ENCODE results near the gene VSTM2L. TPM values are rescaled to one million over a fixed set of nuclear protein-coding genes. Genes with fewer than 3 reads are reported as not detected.

Gene VSTM2L
- total and polyA plus RNA-seq, 3 donors from 2014 or later: 7.3 to 74.7 (median 40.2) TPM

- Histone ChIP-seq H3K27me3 (no peaks in the 10 kb centered on the region), H3K4me1 (peaks cover 15% of the 10 kb centered on the region), H3K9me3 (no peaks in the 10 kb centered on the region), H3K4me3 (no peak overlapping the region), H3K36me3 (ENCODE audit: low read depth, missing control alignments) (no peaks in the 10 kb centered on the region), H3K27ac (no peak overlapping the region)
- TF ChIP-seq CTCF (IDR thresholded peaks at IDR 0.05): no peak
- TF ChIP-seq POLR2A (IDR thresholded peaks at IDR 0.05): no peak
- WGBS, 2 donors: 85 to 89% methylated on average over 13 of the region's 13 CpGs
- intact Hi-C loops (cut with DNase I; ENCODE audit: low total_unique reads): loop anchor here (10.0 kb wide), 1 partner anchor 78 kb away; the partner anchor contains the start of gene VSTM2L
- no peak for DNase-seq
Measured at GRCh38 chr20:37983286-37983685, 80.4 kb downstream of the VSTM2L start.

GRCh38 chr20:37984018-37984785 is 81.3 kb downstream of the VSTM2L start:
- WGBS, 2 donors: 77 to 86% methylated on average over 9 to 14 of the region's 14 CpGs
- peak; percentile 67 for DNase-seq
- Histone ChIP-seq H3K27me3 (no peaks in the 10 kb centered on the region), H3K27ac (no peak overlapping the region), H3K4me1 (peaks cover 15% of the 10 kb centered on the region), H3K9me3 (no peaks in the 10 kb centered on the region), H3K4me3 (no peak overlapping the region), H3K36me3 (ENCODE audit: low read depth, missing control alignments) (no peaks in the 10 kb centered on the region)
- TF ChIP-seq POLR2A (IDR thresholded peaks at IDR 0.05) (no peak), CTCF (IDR thresholded peaks at IDR 0.05) (no peak)
- intact Hi-C loops (cut with DNase I; ENCODE audit: low total_unique reads): loop anchor here (10.0 kb wide), 1 partner anchor 79 kb away; the partner anchor contains the start of gene VSTM2L

- Histone ChIP-seq H3K9me3 (no peaks in the 10 kb centered on the region), H3K27ac (no peak overlapping the region), H3K27me3 (no peaks in the 10 kb centered on the region), H3K4me1 (peaks cover 33% of the 10 kb centered on the region), H3K4me3 (no peak overlapping the region), H3K36me3 (ENCODE audit: low read depth, missing control alignments) (no peaks in the 10 kb centered on the region)
- WGBS, 2 donors: 68 to 79% methylated on average over 9 of the region's 9 CpGs
- DNase-seq: no peak
- intact Hi-C loops (cut with DNase I; ENCODE audit: low total_unique reads): loop anchor here (10.0 kb wide), 1 partner anchor 81 kb away; the partner anchor contains the start of gene VSTM2L
- TF ChIP-seq POLR2A (IDR thresholded peaks at IDR 0.05) (no peak), CTCF (IDR thresholded peaks at IDR 0.05) (no peak)
Measured at GRCh38 chr20:37986044-37986858, 83.3 kb downstream of the VSTM2L start.

GRCh38 chr20:37986873-37987601 is 84.1 kb downstream of the VSTM2L start:
- WGBS, 2 donors: 61 to 72% methylated on average over 7 to 9 of the region's 9 CpGs
- no peaks in the 10 kb centered on the region for H3K36me3 ChIP-seq (ENCODE audit: low read depth, missing control alignments)
- H3K4me3 ChIP-seq: no peak overlapping the region
- no peaks in the 10 kb centered on the region for H3K9me3 ChIP-seq
- no peak overlapping the region for H3K27ac ChIP-seq
- intact Hi-C loops (cut with DNase I; ENCODE audit: low total_unique reads): loop anchor here (10.0 kb wide), 1 partner anchor 82 kb away; the partner anchor contains the start of gene VSTM2L
- H3K27me3 ChIP-seq: no peaks in the 10 kb centered on the region
- TF ChIP-seq POLR2A (IDR thresholded peaks at IDR 0.05): no peak
- no peak for DNase-seq
- peaks cover 37% of the 10 kb centered on the region for H3K4me1 ChIP-seq

All from testis (tissue), 3 donors.